K562 (cell line): ENCODE results near the gene MAD1L1. TPM values are rescaled to one million over a fixed set of nuclear protein-coding genes. Genes with fewer than 3 reads are reported as not detected.

Experiments
- ATAC-seq: fragments of 200-7000 bp; cut with Tn5 transposase; 3 replicates; pipeline ENCODE4 v1.9.1; 2020; ENCODE audit warnings: moderate library complexity
- BruUV-seq: library from RNA; stranded (reverse); fragments of 400-500 nt; replicated peaks from 2 replicates; lab custom pipeline; 2021; lab: Mats Ljungman, UMichigan
- CTCF ChIA-PET: fragments of 300-600 bp; formaldehyde crosslinking; extraction: SDS; loops from one replicate; lab custom pipeline; 2021; ENCODE audit warnings: low intra/inter-chr PET ratio; lab: Yijun Ruan, JAX
- POLR2A ChIA-PET: fragments of 300-600, 350-650 bp; sonication (Branson Sonifier 250); formaldehyde crosslinking; extraction: SDS; loops from one replicate; lab custom pipeline; 2021; ENCODE audit warnings: antibody characterized with exemption, inconsistent platforms; lab: Yijun Ruan, JAX
- DNase-seq, 4 experiments: peaks; one replicate each; pipeline versions ENCODE4 v3.0.0 to v3.0.0-alpha.2; 2011 to 2018; ENCODE audit warnings: low spot score in 3 of 4, mixed read lengths in 3 of 4; ENCODE audit errors: extremely low read depth in 1 of 4
- FAIRE-seq: peaks from 2 replicates; lab custom pipeline; 2011; peaks lifted over from hg19 to GRCh38; lab: Jason Lieb, UNC
- H2AFZ ChIP-seq: 2 replicates; pipeline ENCODE4 v1.6.0; 2011; ENCODE audit warnings: low read depth, low read length, control low read depth, inconsistent platforms
- H3K27ac ChIP-seq: fragments of 200-600 bp; 3 replicates; pipeline ENCODE4 v1.8.0; 2011; ENCODE audit warnings: low read depth, mild to moderate bottlenecking, control low read depth, inconsistent platforms, low read length, moderate library complexity, mixed read lengths; ENCODE audit errors: extremely low read depth
- H3K27me3 ChIP-seq, 2 experiments: fragments of 300-600 bp in 1 of 2; 2 replicates in 1 of 2; 3 replicates in 1 of 2; pipeline versions ENCODE4 v1.6.0 to v1.8.0; 2011; ENCODE audit warnings: inconsistent platforms in 2 of 2, low read length in 2 of 2, mild to moderate bottlenecking in 1 of 2, mixed read lengths in 1 of 2, moderate library complexity in 1 of 2; ENCODE audit not compliant: control insufficient read depth in 2 of 2, insufficient read depth in 2 of 2
- H3K36me3 ChIP-seq: fragments of 300-600 bp; 3 replicates; pipeline ENCODE4 v1.8.0; 2011; ENCODE audit warnings: mild to moderate bottlenecking, low read length, inconsistent platforms; ENCODE audit not compliant: control insufficient read depth, insufficient read depth
- H3K4me1 ChIP-seq, 2 experiments: fragments of 200-600 bp in 1 of 2; replicated peaks in 1 of 2; 2 replicates in 1 of 2; 3 replicates in 1 of 2; pipeline versions ENCODE4 v1.5.1 to v1.8.0; 2011; ENCODE audit warnings: inconsistent platforms in 2 of 2, low read length in 2 of 2, mild to moderate bottlenecking in 1 of 2, mixed read lengths in 1 of 2, moderate library complexity in 1 of 2; ENCODE audit not compliant: control insufficient read depth in 2 of 2, insufficient read depth in 2 of 2
- H3K4me2 ChIP-seq: 2 replicates; pipeline ENCODE4 v1.6.1; 2011; ENCODE audit warnings: low read length, control low read depth, inconsistent platforms, mixed read lengths; ENCODE audit not compliant: insufficient read depth
- H3K4me3 ChIP-seq: fragments of 200-600 bp; sonication (generic), shearing (Covaris generic); 2 replicates; pipeline ENCODE4 v1.5.1; 2016; ENCODE audit warnings: control low read depth, inconsistent platforms
- H3K79me2 ChIP-seq: fragments of 200-600 bp; 3 replicates; pipeline ENCODE4 v1.8.0; 2011; ENCODE audit warnings: low read length, inconsistent platforms; ENCODE audit not compliant: control insufficient read depth, insufficient read depth
- H3K9ac ChIP-seq, 2 experiments: 2 replicates each; pipeline versions ENCODE4 v1.6.0 to v1.6.1; 2011; ENCODE audit warnings: low read depth in 2 of 2, low read length in 2 of 2, control low read depth in 1 of 2, inconsistent platforms in 1 of 2, mild to moderate bottlenecking in 1 of 2, mixed read lengths in 1 of 2; ENCODE audit not compliant: insufficient read depth in 1 of 2
- H3K9me1 ChIP-seq: one replicate; pipeline ENCODE4 v1.6.0; 2011; ENCODE audit warnings: inconsistent platforms, mild to moderate bottlenecking, low read length, moderate library complexity; ENCODE audit not compliant: control insufficient read depth, insufficient read depth
- H3K9me3 ChIP-seq: replicated peaks from 2 replicates; pipeline ENCODE4 v1.5.1; 2011; ENCODE audit warnings: low read depth, low read length, inconsistent platforms; ENCODE audit not compliant: control insufficient read depth, insufficient read depth
- H4K20me1 ChIP-seq: replicated peaks from 2 replicates; pipeline ENCODE4 v1.6.1; 2011; ENCODE audit warnings: low read length, inconsistent platforms, mixed read lengths; ENCODE audit not compliant: control insufficient read depth, insufficient read depth
- ARID2 ChIP-seq: fragments of 450-650 bp; IDR thresholded peaks from 2 replicates; pipeline ENCODE4 v1.6.1; 2017; ENCODE audit warnings: antibody characterized with exemption, mild to moderate bottlenecking
- BDP1 ChIP-seq: IDR thresholded peaks from 3 replicates; pipeline ENCODE4 v1.6.1; 2011; ENCODE audit not compliant: insufficient read length, insufficient read depth
- EGR1 ChIP-seq: fragments of 450-650 bp; conservative IDR thresholded peaks from 2 replicates; pipeline ENCODE4 v1.6.1; 2017; ENCODE audit warnings: mild to moderate bottlenecking
- ETS1 ChIP-seq: conservative IDR thresholded peaks from 2 replicates; pipeline ENCODE4 v1.6.1; 2011; ENCODE audit warnings: low read depth, mild to moderate bottlenecking, low read length; ENCODE audit not compliant: control insufficient read depth
- HDAC1 ChIP-seq, 2 experiments: fragments of 450-650 bp; IDR thresholded peaks; 2 replicates each; pipeline ENCODE4 v1.6.1; 2016 to 2017; ENCODE audit warnings: inconsistent platforms in 1 of 2, mild to moderate bottlenecking in 1 of 2, moderate library complexity in 1 of 2
- HNRNPL ChIP-seq: fragments of 200-400 bp; formaldehyde crosslinking; IDR thresholded peaks from 2 replicates; pipeline ENCODE4 v1.6.1; 2017; ENCODE audit warnings: low read depth, mild to moderate bottlenecking, low read length
- HNRNPLL ChIP-seq: fragments of 200-400 bp; formaldehyde crosslinking; IDR thresholded peaks from 2 replicates; pipeline ENCODE4 v1.6.1; 2017; ENCODE audit warnings: low read length, low read depth, mild to moderate bottlenecking; ENCODE audit not compliant: poor library complexity, severe bottlenecking
- RHOXF2B ChIP-seq: fragments of 250-450 bp; sonication (Bioruptor Pico); conservative IDR thresholded peaks from 2 replicates; pipeline ENCODE4 v1.5.1; 2021
- SAFB2 ChIP-seq: fragments of 200-400 bp; formaldehyde crosslinking; IDR thresholded peaks from 2 replicates; pipeline ENCODE4 v1.6.1; 2018; ENCODE audit warnings: borderline replicate concordance, low read length, low read depth, moderate library complexity; ENCODE audit not compliant: severe bottlenecking
- SMAD2 ChIP-seq: fragments of 150-350 bp; IDR thresholded peaks from 2 replicates; pipeline ENCODE4 v1.6.1; 2014; ENCODE audit warnings: low read depth, mild to moderate bottlenecking, low read length
- SRSF9 ChIP-seq: fragments of 200-400 bp; formaldehyde crosslinking; IDR thresholded peaks from 2 replicates; pipeline ENCODE4 v1.6.1; 2017; ENCODE audit warnings: low read depth, low read length, borderline replicate concordance
- TFE3 ChIP-seq: fragments of 450-650 bp; formaldehyde crosslinking; IDR thresholded peaks from 2 replicates; pipeline ENCODE4 v1.4.0; 2020; ENCODE audit warnings: mild to moderate bottlenecking, mixed read lengths
- ZBTB5 ChIP-seq: fragments of 450-650 bp; IDR thresholded peaks from 2 replicates; pipeline ENCODE4 v1.6.1; 2017; ENCODE audit warnings: antibody characterized with exemption
- ZNF583 ChIP-seq: fragments of 250-450 bp; sonication (Bioruptor Pico); IDR thresholded peaks from 2 replicates; pipeline ENCODE4 v1.4.0; 2020
- ZNF778 ChIP-seq: fragments of 450-650 bp; formaldehyde crosslinking; IDR thresholded peaks from 2 replicates; pipeline ENCODE4 v1.4.0; 2020; ENCODE audit warnings: mild to moderate bottlenecking, moderate library complexity
- ZNF785 ChIP-seq: fragments of 250-450 bp; sonication (Bioruptor Pico); IDR thresholded peaks from 2 replicates; pipeline ENCODE4 v1.4.0; 2020; ENCODE audit warnings: mild to moderate bottlenecking
- WGBS: fragments of 100-300 bp; shearing (Covaris generic); methylation state at CpG from one replicate; pipeline ENCODE4 v1.1.6; 2016; ENCODE audit warnings: low coverage, mixed read lengths; ENCODE audit not compliant: insufficient coverage; ENCODE audit errors: missing lambda C conversion rate; 5-methylcytosine and 5-hydroxymethylcytosine counted together
- in situ Hi-C: fragments of 300-500 bp; cut with MboI; formaldehyde crosslinking; loops from 4 replicates; pipeline ENCODE4 v1.15.0; 2018; ENCODE audit warnings: inconsistent platforms, mixed read lengths
- intact Hi-C: fragments of 100-400 bp; cut with micrococcal nuclease; formaldehyde crosslinking; loops from 2 replicates; pipeline ENCODE4 v1.14.2; 2022
- polyA plus RNA-seq, 8 experiments: library from polyadenylated mRNA; depleted of rRNA in 4 of 8; stranded (reverse) in 5 of 8; unstranded in 3 of 8; fragments of >200 nt; fragmentation: Nextera tagmentation in 2 of 8; fragmentation: Illumina TruSeq in 1 of 8; extraction: Ambion mirVana in 2 of 8; extraction: Trizol in 1 of 8; gene quantifications; 2 replicates each; pipeline versions ENCODE4 v1.2.1 to v1.2.3, GENCODE V29; 2011 to 2014; ENCODE audit warnings: inconsistent platforms in 1 of 8, missing spikeins in 1 of 8
- total RNA-seq, 7 experiments: library from RNA; depleted of rRNA in 6 of 7; stranded (reverse); fragments of >200 nt in 6 of 7; fragmentation: Illumina TruSeq in 2 of 7; extraction: Trizol in 2 of 7; gene quantifications; 2 replicates each; pipeline versions ENCODE4 v1.2.1 to v1.2.3, GENCODE V29; 2011 to 2021; ENCODE audit warnings: low replicate concordance in 1 of 7
- TF ChIP-seq, protein P1 (sequence below): fragments of 200-400 bp; formaldehyde crosslinking; IDR thresholded peaks from 2 replicates; pipeline ENCODE4 v1.6.1; 2017; ENCODE audit warnings: mild to moderate bottlenecking, low read depth, low read length, moderate library complexity

Gene MAD1L1
- total and polyA plus RNA-seq, 9 of the 15 experiments (the other 6 are each of a cell fraction or from before 2014, with no cell fraction given): 1.7 to 89.7 (median 18.0) TPM

DNA sequence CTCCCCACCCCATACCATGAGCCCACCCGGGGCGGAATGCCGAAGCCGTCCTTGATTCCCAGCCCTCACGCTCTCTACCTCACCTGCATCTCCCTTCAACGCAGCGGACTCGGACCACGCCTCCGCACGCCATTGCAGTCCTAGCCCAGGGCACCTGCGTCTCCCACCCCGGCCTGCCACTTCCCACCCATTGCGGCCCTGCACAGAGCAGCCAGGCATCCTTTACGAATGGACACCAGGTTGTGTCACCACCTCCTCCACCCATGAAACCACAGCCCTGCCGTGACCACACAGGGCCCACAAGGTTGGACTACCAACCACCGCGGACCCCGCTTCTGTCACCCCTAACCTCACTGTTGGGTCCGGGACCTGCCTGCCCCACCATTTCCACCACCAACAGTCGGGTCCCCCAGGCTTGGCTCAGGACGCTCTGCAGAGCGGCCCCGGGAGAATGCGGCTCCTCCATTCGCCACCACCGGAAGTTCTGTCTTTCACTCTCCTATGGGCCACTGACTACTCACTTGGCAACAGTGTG, 232.5 kb downstream of the MAD1L1 start:
- Histone ChIP-seq H3K9ac (no peak overlapping the region; a peak in 1 of 4 replicates), H3K36me3 (peaks cover 4% of the 10 kb centered on the region; the same call in 1 of the 3 replicates), H4K20me1 (no peaks in the 10 kb centered on the region), H3K4me1 (peaks cover 0 to 67% of the 10 kb centered on the region in 2 experiments; a peak in 2 of 5 replicates), H3K4me3 (no peak overlapping the region), H3K79me2 (no peaks in the 10 kb centered on the region), H3K27me3 (no peaks in the 10 kb centered on the region), H2AFZ (no peak overlapping the region), H3K4me2 (no peak overlapping the region), H3K9me3 (no peaks in the 10 kb centered on the region), H3K9me1 (peaks cover 2% of the 10 kb centered on the region), H3K27ac (no peak overlapping the region)
- no TSS peak for BruUV-seq
- in situ Hi-C loops (no loop called here), intact Hi-C loops (no loop called here)
- FAIRE-seq (no peak), DNase-seq (no peak), ATAC-seq (no peak)
- ChIA-PET CTCF (no interaction called here), POLR2A (no interaction called here)
- WGBS: 91% methylated on average over 22 of the region's 27 CpGs
- no peak for TF ChIP-seq ZNF778 (CRISPR knock-in tag)
- no peak for TF ChIP-seq HNRNPLL
- no peak for TF ChIP-seq BDP1
- TF ChIP-seq ETS1: no peak
- no peak for TF ChIP-seq ZNF583 (CRISPR knock-in tag)
- no peak for TF ChIP-seq HDAC1 (IDR thresholded peaks at IDR 0.05)
- TF ChIP-seq TFE3 (CRISPR knock-in tag): no peak
- no peak for TF ChIP-seq SRSF9
- TF ChIP-seq, protein P1, sequence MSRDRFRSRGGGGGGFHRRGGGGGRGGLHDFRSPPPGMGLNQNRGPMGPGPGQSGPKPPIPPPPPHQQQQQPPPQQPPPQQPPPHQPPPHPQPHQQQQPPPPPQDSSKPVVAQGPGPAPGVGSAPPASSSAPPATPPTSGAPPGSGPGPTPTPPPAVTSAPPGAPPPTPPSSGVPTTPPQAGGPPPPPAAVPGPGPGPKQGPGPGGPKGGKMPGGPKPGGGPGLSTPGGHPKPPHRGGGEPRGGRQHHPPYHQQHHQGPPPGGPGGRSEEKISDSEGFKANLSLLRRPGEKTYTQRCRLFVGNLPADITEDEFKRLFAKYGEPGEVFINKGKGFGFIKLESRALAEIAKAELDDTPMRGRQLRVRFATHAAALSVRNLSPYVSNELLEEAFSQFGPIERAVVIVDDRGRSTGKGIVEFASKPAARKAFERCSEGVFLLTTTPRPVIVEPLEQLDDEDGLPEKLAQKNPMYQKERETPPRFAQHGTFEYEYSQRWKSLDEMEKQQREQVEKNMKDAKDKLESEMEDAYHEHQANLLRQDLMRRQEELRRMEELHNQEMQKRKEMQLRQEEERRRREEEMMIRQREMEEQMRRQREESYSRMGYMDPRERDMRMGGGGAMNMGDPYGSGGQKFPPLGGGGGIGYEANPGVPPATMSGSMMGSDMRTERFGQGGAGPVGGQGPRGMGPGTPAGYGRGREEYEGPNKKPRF: no peak
- no peak for TF ChIP-seq RHOXF2B (CRISPR knock-in tag)
- TF ChIP-seq HNRNPL: no peak
- no peak for TF ChIP-seq ZBTB5
- no peak for TF ChIP-seq ZNF785 (CRISPR knock-in tag)
- no peak for TF ChIP-seq ARID2
- no peak for TF ChIP-seq SAFB2
- TF ChIP-seq SMAD2: no peak
- TF ChIP-seq EGR1: no peak
